Superior temporal gyrus (tissue), 1 donor: ENCODE results near the gene HCAR3.

Source experiments
- DNase-seq: peaks from one replicate; pipeline ENCODE4 v3.0.0-alpha.2; 2016; ENCODE audit errors: extremely low spot score

HCAR3 gene

DNA sequence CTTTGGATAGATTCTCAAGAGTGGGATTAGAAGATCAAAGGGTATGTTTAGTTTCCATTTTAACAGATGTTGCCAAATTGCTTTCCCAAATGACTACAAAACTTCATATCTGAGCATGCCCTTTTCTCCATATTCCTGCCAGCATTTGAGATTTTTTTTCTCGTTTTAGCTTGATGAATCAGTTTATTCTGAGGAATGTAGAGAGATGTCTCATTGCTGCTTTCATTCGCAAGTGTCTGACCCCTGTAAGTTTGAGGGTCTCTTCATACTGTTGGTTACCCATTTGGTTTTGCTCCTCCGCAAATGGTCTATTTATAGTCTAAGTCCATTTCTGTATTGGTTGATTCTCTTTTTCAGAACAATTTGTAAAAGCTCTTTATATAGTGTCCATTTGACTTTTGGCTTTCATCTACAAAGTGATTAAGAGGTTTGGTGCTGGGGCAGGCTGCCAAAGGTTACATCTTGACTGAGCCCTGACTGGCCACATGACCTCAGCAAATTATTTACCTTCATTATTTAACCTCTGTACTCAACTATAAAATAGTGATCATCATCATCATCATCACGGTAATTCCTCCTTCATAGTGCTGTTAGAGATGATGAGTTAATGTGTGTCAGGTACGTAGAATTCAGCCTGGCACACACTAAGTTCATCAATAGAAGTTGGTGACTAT lies 47.1 kb downstream of the HCAR3 start:
- DNase-seq, result no peak

DNA sequence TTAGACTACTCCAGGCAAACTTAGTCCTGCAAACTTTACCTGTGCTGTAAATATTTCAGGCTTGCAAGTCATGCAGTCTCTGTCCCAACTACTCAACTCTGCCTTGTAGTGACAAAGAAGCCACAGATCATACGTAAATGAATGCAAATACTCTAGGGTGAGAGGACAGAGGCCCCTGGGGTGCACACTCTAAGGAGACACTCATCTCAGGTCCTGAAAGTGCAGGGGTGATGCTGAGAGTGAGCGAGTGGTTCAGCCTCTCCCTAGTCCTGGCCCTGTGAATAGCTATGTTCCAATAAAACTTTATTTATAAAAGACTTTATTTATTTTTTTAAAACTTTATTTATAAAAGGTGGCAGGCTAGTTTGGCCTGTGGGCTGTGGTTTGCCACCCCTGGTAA lies 48.3 kb downstream of the HCAR3 start:
- no peak for DNase-seq

DNA sequence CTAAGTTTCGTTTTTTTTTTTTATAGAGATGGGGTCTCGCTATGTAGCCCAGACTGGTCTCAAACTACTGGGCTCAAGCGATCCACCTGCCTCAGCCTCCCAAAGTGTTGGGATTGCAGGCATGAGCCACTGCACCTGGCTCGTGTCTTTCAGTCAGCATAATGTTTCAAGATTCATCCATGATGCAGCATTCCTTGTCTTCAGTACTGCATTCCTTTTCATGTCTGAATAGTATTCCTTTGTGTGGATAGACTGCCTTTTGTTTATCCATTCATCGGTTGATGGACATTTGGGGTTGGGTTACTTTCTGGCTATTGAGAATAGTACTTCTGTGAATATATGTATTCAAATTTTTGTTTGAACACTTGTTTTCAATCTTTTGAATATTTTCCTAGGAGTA lies 50.9 kb downstream of the HCAR3 start:
- DNase-seq, result no peak

DNA sequence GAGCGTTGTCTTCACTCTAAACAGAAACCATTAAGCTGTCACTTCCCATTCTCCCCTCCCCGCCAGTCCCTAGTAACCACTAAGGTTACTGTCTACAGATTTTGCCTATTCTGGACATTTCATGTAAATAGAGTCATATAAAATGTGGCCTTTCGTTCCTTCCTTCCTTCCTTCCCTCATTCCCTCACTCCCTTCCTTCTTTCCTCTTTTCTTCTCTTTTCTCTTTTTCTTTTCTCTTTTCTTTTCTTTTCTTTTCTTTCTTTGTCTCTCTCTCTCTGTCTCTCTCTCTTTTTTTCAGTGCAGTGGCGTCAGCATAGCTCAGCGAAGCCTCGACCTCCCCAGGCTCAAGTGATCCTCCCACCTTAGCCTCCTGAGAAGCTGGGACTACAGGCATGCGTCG lies 51.3 kb downstream of the HCAR3 start:
- DNase-seq, result no peak
